H1 (cell line): ENCODE measurements around the gene PPP1R18. TPM values are rescaled to one million over a fixed set of nuclear protein-coding genes. Genes with fewer than 3 reads are reported as not detected.

Experiments
- CBX5 ChIP-seq: fragments of 300-800, 300-1000 bp; sonication (generic); IDR thresholded peaks from 2 replicates; pipeline ENCODE4 v1.7.1; 2016; ENCODE audit warnings: antibody characterized with exemption, low read length, low read depth
- KDM1A ChIP-seq: fragments of 200-600, 300-600 bp; sonication (generic); IDR thresholded peaks from 2 replicates; pipeline ENCODE4 v1.7.1; 2016; ENCODE audit warnings: mild to moderate bottlenecking, low read length, borderline replicate concordance
- RAD21 ChIP-seq, 2 experiments: IDR thresholded peaks in 1 of 2; conservative IDR thresholded peaks in 1 of 2; 2 replicates each; pipeline ENCODE4 v1.6.1; 2011; ENCODE audit warnings: low read depth in 2 of 2, low read length in 2 of 2, improper control_type of control experiment in 1 of 2, inconsistent platforms in 1 of 2, mild to moderate bottlenecking in 1 of 2, moderate library complexity in 1 of 2
- SIX5 ChIP-seq: IDR thresholded peaks from 2 replicates; pipeline ENCODE4 v1.6.1; 2011; ENCODE audit warnings: mild to moderate bottlenecking, low read depth, low read length
- SP2 ChIP-seq: IDR thresholded peaks from 2 replicates; pipeline ENCODE4 v1.6.1; 2012; ENCODE audit warnings: mild to moderate bottlenecking, low read length, inconsistent platforms
- TCF12 ChIP-seq: IDR thresholded peaks from 2 replicates; pipeline ENCODE4 v1.6.1; 2011; ENCODE audit warnings: low read depth, mild to moderate bottlenecking, low read length
- polyA plus RNA-seq, 7 experiments: library from polyadenylated mRNA; depleted of rRNA in 3 of 7; stranded (reverse) in 5 of 7; unstranded in 2 of 7; fragments of >200 nt in 5 of 7; fragments of 200-250 nt in 2 of 7; gene quantifications; 1 replicate in 5 of 7; 2 replicates in 1 of 7; 4 replicates in 1 of 7; pipeline versions ENCODE4 v1.2.1 to v1.2.3, GENCODE V29; 2011 to 2013; ENCODE audit warnings: missing spikeins in 2 of 7, mixed read lengths in 2 of 7
- total RNA-seq: library from RNA; stranded (reverse); fragmentation: NEBNext Ultra II Directional; extraction: Animal tissue kit (Norgen Biotek cat#: 25700); gene quantifications from 2 replicates; pipeline ENCODE4 v1.2.1, GENCODE V29; 2021
- TF ChIP-seq, protein P1 (sequence below): fragments of 300-600 bp; sonication (generic); IDR thresholded peaks from 2 replicates; pipeline ENCODE4 v1.7.1; 2012; ENCODE audit warnings: low read length, moderate library complexity, mild to moderate bottlenecking, inconsistent platforms; ENCODE audit not compliant: insufficient replicate concordance
- TF ChIP-seq, protein P2 (sequence below): IDR thresholded peaks from 2 replicates; pipeline ENCODE4 v1.6.1; 2012; ENCODE audit warnings: low read length, inconsistent platforms

Gene PPP1R18
- total and polyA plus RNA-seq, 2 of the 8 experiments (the other 6 are each of a cell fraction or from before 2014, with no cell fraction given) = 25.1 to 29.1 TPM

DNA sequence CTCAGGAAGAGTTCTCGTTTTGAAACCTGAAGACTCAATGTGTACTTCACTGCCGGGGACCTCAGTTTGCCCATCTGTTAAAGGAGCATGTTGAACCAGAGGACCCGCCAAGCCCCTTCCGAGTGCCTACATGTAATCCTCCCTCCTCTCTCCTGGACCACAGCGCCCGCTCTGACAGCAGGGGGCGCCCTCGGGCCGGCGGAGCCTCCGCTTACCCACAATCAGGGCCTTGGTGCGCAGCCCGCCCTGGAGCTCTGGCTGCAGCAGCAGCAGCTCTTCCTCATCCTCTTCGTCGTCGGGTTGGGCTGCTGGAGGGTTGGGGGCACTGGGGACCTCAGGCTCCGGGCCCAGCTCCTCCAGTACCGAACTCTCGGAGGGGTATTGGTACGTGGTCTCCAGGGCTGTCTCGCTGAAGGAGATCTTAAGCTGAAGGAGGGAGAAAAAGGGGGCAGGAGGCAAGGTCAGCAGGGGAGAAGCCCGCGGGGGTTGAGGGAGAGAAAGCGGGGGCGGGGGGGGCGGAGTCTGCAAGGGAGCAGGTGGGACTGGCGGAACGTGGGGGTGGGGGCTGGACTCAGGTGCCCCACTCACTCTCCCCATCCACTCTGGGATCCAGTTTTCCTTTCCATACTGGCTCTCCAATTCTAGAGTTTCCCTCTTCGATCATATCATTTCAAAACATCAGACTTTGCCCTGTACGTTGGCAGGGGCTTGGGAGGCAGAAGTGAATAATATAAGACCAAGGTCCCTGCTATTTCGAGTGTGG, 7.3 kb downstream of the PPP1R18 start (continued):
- TF ChIP-seq, protein P1, sequence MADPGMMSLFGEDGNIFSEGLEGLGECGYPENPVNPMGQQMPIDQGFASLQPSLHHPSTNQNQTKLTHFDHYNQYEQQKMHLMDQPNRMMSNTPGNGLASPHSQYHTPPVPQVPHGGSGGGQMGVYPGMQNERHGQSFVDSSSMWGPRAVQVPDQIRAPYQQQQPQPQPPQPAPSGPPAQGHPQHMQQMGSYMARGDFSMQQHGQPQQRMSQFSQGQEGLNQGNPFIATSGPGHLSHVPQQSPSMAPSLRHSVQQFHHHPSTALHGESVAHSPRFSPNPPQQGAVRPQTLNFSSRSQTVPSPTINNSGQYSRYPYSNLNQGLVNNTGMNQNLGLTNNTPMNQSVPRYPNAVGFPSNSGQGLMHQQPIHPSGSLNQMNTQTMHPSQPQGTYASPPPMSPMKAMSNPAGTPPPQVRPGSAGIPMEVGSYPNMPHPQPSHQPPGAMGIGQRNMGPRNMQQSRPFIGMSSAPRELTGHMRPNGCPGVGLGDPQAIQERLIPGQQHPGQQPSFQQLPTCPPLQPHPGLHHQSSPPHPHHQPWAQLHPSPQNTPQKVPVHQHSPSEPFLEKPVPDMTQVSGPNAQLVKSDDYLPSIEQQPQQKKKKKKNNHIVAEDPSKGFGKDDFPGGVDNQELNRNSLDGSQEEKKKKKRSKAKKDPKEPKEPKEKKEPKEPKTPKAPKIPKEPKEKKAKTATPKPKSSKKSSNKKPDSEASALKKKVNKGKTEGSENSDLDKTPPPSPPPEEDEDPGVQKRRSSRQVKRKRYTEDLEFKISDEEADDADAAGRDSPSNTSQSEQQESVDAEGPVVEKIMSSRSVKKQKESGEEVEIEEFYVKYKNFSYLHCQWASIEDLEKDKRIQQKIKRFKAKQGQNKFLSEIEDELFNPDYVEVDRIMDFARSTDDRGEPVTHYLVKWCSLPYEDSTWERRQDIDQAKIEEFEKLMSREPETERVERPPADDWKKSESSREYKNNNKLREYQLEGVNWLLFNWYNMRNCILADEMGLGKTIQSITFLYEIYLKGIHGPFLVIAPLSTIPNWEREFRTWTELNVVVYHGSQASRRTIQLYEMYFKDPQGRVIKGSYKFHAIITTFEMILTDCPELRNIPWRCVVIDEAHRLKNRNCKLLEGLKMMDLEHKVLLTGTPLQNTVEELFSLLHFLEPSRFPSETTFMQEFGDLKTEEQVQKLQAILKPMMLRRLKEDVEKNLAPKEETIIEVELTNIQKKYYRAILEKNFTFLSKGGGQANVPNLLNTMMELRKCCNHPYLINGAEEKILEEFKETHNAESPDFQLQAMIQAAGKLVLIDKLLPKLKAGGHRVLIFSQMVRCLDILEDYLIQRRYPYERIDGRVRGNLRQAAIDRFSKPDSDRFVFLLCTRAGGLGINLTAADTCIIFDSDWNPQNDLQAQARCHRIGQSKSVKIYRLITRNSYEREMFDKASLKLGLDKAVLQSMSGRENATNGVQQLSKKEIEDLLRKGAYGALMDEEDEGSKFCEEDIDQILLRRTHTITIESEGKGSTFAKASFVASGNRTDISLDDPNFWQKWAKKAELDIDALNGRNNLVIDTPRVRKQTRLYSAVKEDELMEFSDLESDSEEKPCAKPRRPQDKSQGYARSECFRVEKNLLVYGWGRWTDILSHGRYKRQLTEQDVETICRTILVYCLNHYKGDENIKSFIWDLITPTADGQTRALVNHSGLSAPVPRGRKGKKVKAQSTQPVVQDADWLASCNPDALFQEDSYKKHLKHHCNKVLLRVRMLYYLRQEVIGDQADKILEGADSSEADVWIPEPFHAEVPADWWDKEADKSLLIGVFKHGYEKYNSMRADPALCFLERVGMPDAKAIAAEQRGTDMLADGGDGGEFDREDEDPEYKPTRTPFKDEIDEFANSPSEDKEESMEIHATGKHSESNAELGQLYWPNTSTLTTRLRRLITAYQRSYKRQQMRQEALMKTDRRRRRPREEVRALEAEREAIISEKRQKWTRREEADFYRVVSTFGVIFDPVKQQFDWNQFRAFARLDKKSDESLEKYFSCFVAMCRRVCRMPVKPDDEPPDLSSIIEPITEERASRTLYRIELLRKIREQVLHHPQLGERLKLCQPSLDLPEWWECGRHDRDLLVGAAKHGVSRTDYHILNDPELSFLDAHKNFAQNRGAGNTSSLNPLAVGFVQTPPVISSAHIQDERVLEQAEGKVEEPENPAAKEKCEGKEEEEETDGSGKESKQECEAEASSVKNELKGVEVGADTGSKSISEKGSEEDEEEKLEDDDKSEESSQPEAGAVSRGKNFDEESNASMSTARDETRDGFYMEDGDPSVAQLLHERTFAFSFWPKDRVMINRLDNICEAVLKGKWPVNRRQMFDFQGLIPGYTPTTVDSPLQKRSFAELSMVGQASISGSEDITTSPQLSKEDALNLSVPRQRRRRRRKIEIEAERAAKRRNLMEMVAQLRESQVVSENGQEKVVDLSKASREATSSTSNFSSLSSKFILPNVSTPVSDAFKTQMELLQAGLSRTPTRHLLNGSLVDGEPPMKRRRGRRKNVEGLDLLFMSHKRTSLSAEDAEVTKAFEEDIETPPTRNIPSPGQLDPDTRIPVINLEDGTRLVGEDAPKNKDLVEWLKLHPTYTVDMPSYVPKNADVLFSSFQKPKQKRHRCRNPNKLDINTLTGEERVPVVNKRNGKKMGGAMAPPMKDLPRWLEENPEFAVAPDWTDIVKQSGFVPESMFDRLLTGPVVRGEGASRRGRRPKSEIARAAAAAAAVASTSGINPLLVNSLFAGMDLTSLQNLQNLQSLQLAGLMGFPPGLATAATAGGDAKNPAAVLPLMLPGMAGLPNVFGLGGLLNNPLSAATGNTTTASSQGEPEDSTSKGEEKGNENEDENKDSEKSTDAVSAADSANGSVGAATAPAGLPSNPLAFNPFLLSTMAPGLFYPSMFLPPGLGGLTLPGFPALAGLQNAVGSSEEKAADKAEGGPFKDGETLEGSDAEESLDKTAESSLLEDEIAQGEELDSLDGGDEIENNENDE = no peak
- TF ChIP-seq CBX5 = no peak
- peak; percentile 91 to 96 for TF ChIP-seq RAD21 (IDR thresholded peaks at IDR 0.05 in 1 of 2, conservative IDR thresholded peaks at IDR 0.05 in 1 of 2; ENCODE audit: low read depth in 2 of 2, low read length in 2 of 2)
- no peak for TF ChIP-seq SIX5
- peak; percentile 94 for TF ChIP-seq KDM1A
- no peak for TF ChIP-seq TCF12
- TF ChIP-seq, protein P2, sequence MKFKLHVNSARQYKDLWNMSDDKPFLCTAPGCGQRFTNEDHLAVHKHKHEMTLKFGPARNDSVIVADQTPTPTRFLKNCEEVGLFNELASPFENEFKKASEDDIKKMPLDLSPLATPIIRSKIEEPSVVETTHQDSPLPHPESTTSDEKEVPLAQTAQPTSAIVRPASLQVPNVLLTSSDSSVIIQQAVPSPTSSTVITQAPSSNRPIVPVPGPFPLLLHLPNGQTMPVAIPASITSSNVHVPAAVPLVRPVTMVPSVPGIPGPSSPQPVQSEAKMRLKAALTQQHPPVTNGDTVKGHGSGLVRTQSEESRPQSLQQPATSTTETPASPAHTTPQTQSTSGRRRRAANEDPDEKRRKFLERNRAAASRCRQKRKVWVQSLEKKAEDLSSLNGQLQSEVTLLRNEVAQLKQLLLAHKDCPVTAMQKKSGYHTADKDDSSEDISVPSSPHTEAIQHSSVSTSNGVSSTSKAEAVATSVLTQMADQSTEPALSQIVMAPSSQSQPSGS = 0 out of 2 replicates have a peak, but pooled peaks have one; percentile 41
- no peak for TF ChIP-seq SP2
